GM23338 (cell line): ENCODE results near the gene TOLLIP. TPM values are rescaled to one million over a fixed set of nuclear protein-coding genes. Genes with fewer than 3 reads are reported as not detected.

Experiments used
- ATAC-seq: fragments of 200-7000 bp; cut with Tn5 transposase; 3 replicates; pipeline ENCODE4 v1.9.1; 2020
- DNase-seq: peaks from one replicate; pipeline ENCODE4 v3.0.0-alpha.2; 2015; ENCODE audit warnings: low spot score
- H2AFZ ChIP-seq: fragments of 200-600 bp; sonication (generic); 2 replicates; pipeline ENCODE4 v1.8.0; 2016; ENCODE audit warnings: antibody characterized with exemption, mild to moderate bottlenecking, moderate library complexity
- H3F3A ChIP-seq: fragments of 200-600 bp; sonication (generic); replicated peaks from 2 replicates; pipeline ENCODE4 v1.8.0; 2017; ENCODE audit warnings: antibody characterized with exemption, mixed run types, low read depth
- H3K27ac ChIP-seq: fragments of 200-600 bp; sonication (generic); 2 replicates; pipeline ENCODE4 v1.6.1; 2016; ENCODE audit warnings: low read depth
- H3K27me3 ChIP-seq: fragments of 200-600 bp; sonication (generic); 2 replicates; pipeline ENCODE4 v1.8.0; 2016; ENCODE audit warnings: mild to moderate bottlenecking, mixed run types, moderate library complexity; ENCODE audit not compliant: insufficient read depth
- H3K36me3 ChIP-seq: fragments of 200-600 bp; sonication (generic); 2 replicates; pipeline ENCODE4 v1.8.0; 2016; ENCODE audit warnings: mild to moderate bottlenecking; ENCODE audit not compliant: insufficient read depth
- H3K4me1 ChIP-seq: fragments of 200-600 bp; sonication (generic); 2 replicates; pipeline ENCODE4 v1.8.0; 2016; ENCODE audit warnings: mild to moderate bottlenecking, moderate library complexity; ENCODE audit not compliant: insufficient read depth
- H3K4me2 ChIP-seq: fragments of 200-600 bp; sonication (generic); 2 replicates; pipeline ENCODE4 v1.7.1; 2017; ENCODE audit warnings: mixed run types
- H3K4me3 ChIP-seq: fragments of 200-600 bp; sonication (generic); 2 replicates; pipeline ENCODE4 v1.6.1; 2016; ENCODE audit warnings: mixed run types
- H3K79me2 ChIP-seq: fragments of 200-600 bp; sonication (generic); replicated peaks from 2 replicates; pipeline ENCODE4 v1.8.0; 2017; ENCODE audit warnings: mild to moderate bottlenecking; ENCODE audit not compliant: insufficient read depth
- H3K9me2 ChIP-seq: fragments of 200-600 bp; sonication (generic); 2 replicates; pipeline ENCODE4 v1.8.0; 2017; ENCODE audit not compliant: insufficient read depth
- H4K20me1 ChIP-seq: fragments of 200-600 bp; sonication (generic); replicated peaks from 2 replicates; pipeline ENCODE4 v1.8.0; 2017; ENCODE audit warnings: mild to moderate bottlenecking; ENCODE audit not compliant: insufficient read depth
- H3K27ac Mint-ChIP-seq: 2 replicates; pipeline ENCODE4 v1.8.0; 2020; ENCODE audit warnings: inconsistent platforms, mild to moderate bottlenecking, moderate library complexity, mixed read lengths
- H3K27me3 Mint-ChIP-seq: 3 replicates; pipeline ENCODE4 v1.8.0; 2022; ENCODE audit warnings: low read depth, mild to moderate bottlenecking, moderate library complexity, mixed read lengths, inconsistent platforms; ENCODE audit not compliant: insufficient read depth, poor library complexity
- H3K36me3 Mint-ChIP-seq: 3 replicates; pipeline ENCODE4 v1.8.0; 2021; ENCODE audit warnings: low read depth, mild to moderate bottlenecking, inconsistent platforms, moderate library complexity, mixed read lengths
- H3K4me1 Mint-ChIP-seq: 3 replicates; pipeline ENCODE4 v1.8.0; 2020; ENCODE audit warnings: mild to moderate bottlenecking, inconsistent platforms, mixed read lengths
- H3K4me3 Mint-ChIP-seq: 3 replicates; pipeline ENCODE4 v1.8.0; 2021; ENCODE audit warnings: moderate library complexity, mild to moderate bottlenecking, inconsistent platforms, mixed read lengths
- H3K9me3 Mint-ChIP-seq: 3 replicates; pipeline ENCODE4 v1.8.0; 2020; ENCODE audit warnings: moderate library complexity, mild to moderate bottlenecking, inconsistent platforms, mixed read lengths
- CREB1 ChIP-seq: fragments of 250-450 bp; sonication (Bioruptor Pico); IDR thresholded peaks from 2 replicates; pipeline ENCODE4 v1.5.0; 2020; ENCODE audit warnings: low read depth, mild to moderate bottlenecking, moderate library complexity
- CTCF ChIP-seq, 2 experiments: fragments of 200-600 bp in 1 of 2; sonication (generic) in 1 of 2; conservative IDR thresholded peaks; 2 replicates each; pipeline versions ENCODE4 v1.5.1 to v1.6.1; 2016 to 2017; ENCODE audit warnings: antibody characterized with exemption in 2 of 2, low read depth in 2 of 2, mild to moderate bottlenecking in 2 of 2, moderate library complexity in 1 of 2
- ETS1 ChIP-seq: IDR thresholded peaks from 2 replicates; pipeline ENCODE4 v1.6.1; 2016; ENCODE audit warnings: antibody characterized with exemption
- EZH2phosphoT487 ChIP-seq: fragments of 200-600 bp; sonication (generic); IDR thresholded peaks from one replicate; pipeline ENCODE4 v1.8.1; 2018; ENCODE audit warnings: antibody characterized with exemption; ENCODE audit not compliant: unreplicated experiment
- JUNB ChIP-seq: IDR thresholded peaks from one replicate; pipeline ENCODE4 v1.6.1; 2016; ENCODE audit warnings: antibody characterized with exemption; ENCODE audit not compliant: unreplicated experiment
- NANOG ChIP-seq: IDR thresholded peaks from 2 replicates; pipeline ENCODE4 v1.6.1; 2016; ENCODE audit warnings: antibody characterized with exemption, borderline replicate concordance
- POLR2AphosphoS5 ChIP-seq: IDR thresholded peaks from 2 replicates; pipeline ENCODE4 v1.6.1; 2016; ENCODE audit warnings: antibody characterized with exemption, low read depth
- ZNF114 ChIP-seq: fragments of 250-450 bp; sonication (Bioruptor Pico); IDR thresholded peaks from 2 replicates; pipeline ENCODE4 v1.5.0; 2020; ENCODE audit warnings: mild to moderate bottlenecking, moderate library complexity
- ZNF331 ChIP-seq: fragments of 250-450 bp; sonication (Bioruptor Pico); IDR thresholded peaks from 2 replicates; pipeline ENCODE4 v1.5.0; 2020; ENCODE audit warnings: low read depth, mild to moderate bottlenecking, moderate library complexity
- ZNF462 ChIP-seq: fragments of 250-450 bp; sonication (Bioruptor Pico); IDR thresholded peaks from 2 replicates; pipeline ENCODE4 v1.5.0; 2020; ENCODE audit warnings: mild to moderate bottlenecking, moderate library complexity
- polyA plus RNA-seq: library from polyadenylated mRNA; unstranded; fragments of >200 nt; fragmentation: Nextera tagmentation; extraction: Ambion mirVana; gene quantifications from 2 replicates; pipeline ENCODE4 v1.2.1, GENCODE V29; 2016
- total RNA-seq: library from RNA; depleted of rRNA; stranded (reverse); fragments of >200 nt; shearing (Covaris generic); gene quantifications from 2 replicates; pipeline ENCODE4 v1.2.3, GENCODE V29; 2014

Gene TOLLIP
- total and polyA plus RNA-seq, 2 experiments from 2014 or later = 13.5 to 18.0 TPM

GRCh38 chr11:1225386-1226225, 83.8 kb downstream of the TOLLIP start (continued):
- no peak for TF ChIP-seq ZNF462
- no peak for TF ChIP-seq EZH2phosphoT487
- TF ChIP-seq NANOG = no peak

- peaks cover 3% of the 10 kb centered on the region for H3K4me1 Mint-ChIP-seq
- no peak overlapping the region for H3K4me3 Mint-ChIP-seq
- Histone ChIP-seq H3K9me2 (no peaks in the 10 kb centered on the region), H3F3A (no peaks in the 10 kb centered on the region), H3K4me1 (no peaks in the 10 kb centered on the region), H3K4me2 (no peak overlapping the region), H3K27ac (no peak overlapping the region), H4K20me1 (no peaks in the 10 kb centered on the region), H3K27me3 (no peaks in the 10 kb centered on the region), H2AFZ (no peak overlapping the region), H3K36me3 (no peaks in the 10 kb centered on the region), H3K79me2 (no peaks in the 10 kb centered on the region), H3K4me3 (no peak overlapping the region)
- H3K27me3 Mint-ChIP-seq = peaks cover 4% of the 10 kb centered on the region
- H3K9me3 Mint-ChIP-seq = no peaks in the 10 kb centered on the region
- no peak overlapping the region for H3K27ac Mint-ChIP-seq
- ATAC-seq (peak; percentile 63), DNase-seq (peak; percentile 47)
- no peaks in the 10 kb centered on the region for H3K36me3 Mint-ChIP-seq
- TF ChIP-seq ETS1 = no peak
- no peak for TF ChIP-seq NANOG
- no peak for TF ChIP-seq CREB1 (CRISPR knock-in tag)
- TF ChIP-seq CTCF (conservative IDR thresholded peaks at IDR 0.05; ENCODE audit: low read depth in 2 of 2) = no peak
- TF ChIP-seq ZNF331 (CRISPR knock-in tag) = no peak
- TF ChIP-seq JUNB = no peak
- TF ChIP-seq POLR2AphosphoS5 = no peak
- no peak for TF ChIP-seq ZNF114
- TF ChIP-seq EZH2phosphoT487 = no peak
Measured at GRCh38 chr11:1224491-1225385, 84.7 kb downstream of the TOLLIP start.
